GF-D8 (cell line): ENCODE results near the gene TFDP1.

Source experiments
- DNase-seq: peaks from one replicate; lab custom pipeline; 2025; lab: John Stamatoyannopoulos, UW

TFDP1 gene

GRCh38 chr13:113598081-113598410, 13.5 kb downstream of the TFDP1 start:
- no peak for DNase-seq

GRCh38 chr13:113598481-113598880, 13.9 kb downstream of the TFDP1 start:
- DNase-seq = no peak

- DNase-seq = no peak
Measured at GRCh38 chr13:113599391-113599790, 14.8 kb downstream of the TFDP1 start.

DNA sequence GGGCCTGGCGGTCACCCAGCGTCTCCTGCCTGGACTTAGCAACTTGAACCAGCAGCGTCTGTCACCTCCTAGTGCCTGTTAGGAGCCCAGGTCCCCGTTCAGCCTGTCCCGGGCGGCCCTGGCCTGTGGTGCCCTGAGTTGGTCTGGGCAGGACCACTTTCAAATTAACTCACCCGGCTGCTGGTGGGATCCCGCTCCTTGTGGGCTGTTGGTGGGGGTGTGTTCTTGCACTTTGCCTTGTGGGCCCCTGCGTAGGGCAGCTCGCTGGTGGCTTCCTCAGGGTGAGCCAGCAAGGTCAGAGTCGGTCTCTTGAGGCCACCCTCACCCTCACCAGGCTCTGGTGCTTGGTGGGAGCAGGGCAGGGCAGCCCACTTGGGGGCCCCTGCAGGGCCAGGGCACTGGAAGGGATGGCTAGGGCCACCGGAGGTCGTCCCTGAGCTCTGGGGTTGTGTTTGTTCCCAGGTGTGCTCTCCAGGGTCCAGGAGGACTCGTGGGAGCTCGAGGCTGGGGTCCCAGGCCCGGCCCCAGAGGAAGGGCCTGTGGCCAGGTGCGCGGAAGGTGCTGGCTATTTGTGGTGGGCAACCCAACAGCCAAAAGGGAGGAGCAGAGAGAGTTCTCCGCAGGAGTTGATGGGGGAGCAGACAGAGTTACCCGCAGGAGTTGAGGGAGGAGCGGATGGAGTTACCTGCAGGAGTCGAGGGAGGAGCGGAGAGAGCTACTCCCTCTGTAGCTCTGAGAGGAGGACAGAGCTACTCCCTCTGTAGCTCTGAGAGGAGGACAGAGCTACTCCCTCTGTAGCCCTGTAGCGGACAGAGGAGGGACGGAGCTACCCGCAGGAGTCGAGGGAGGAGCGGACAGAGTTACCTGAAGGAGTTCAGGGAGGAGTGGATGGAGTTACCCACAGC, 16.9 kb downstream of the TFDP1 start:
- DNase-seq = no peak

GRCh38 chr13:113602291-113602988, 17.9 kb downstream of the TFDP1 start:
- no peak for DNase-seq

DNA sequence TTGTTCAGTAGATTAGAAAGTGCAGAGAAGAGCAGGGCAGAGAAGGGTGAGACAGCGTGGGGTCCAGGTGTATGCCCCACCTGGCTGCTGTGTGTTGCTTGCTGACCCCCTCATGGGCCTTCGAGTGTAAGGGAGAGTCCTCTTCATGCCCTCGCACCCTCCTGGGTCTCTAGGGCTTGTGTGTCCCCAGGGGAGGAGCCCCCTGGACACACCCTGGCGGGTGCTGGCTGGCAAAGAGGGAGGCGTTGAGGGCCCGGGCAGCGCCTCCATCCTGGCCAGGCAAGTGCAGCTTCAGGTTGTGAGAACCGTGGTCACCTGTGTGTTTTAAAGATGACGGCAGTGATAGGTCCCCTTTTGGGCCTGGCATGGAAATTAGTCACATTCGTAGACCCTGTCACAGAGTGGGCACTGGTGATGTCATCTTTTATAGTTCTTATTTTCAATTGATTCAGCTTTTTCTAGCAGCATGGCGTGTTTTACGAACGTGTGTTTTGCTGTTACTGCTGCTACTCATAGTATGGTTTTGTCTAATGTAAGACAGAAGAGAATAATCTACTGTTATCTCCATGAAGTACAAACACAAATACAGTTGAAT, 18.7 kb downstream of the TFDP1 start:
- no peak for DNase-seq

- DNase-seq = no peak
Measured at GRCh38 chr13:113604186-113604585, 19.6 kb downstream of the TFDP1 start.

- DNase-seq = no peak
Measured at GRCh38 chr13:113605461-113605860, 20.9 kb downstream of the TFDP1 start.

GRCh38 chr13:113605866-113606438, 21.4 kb downstream of the TFDP1 start:
- DNase-seq = no peak

GRCh38 chr13:113607056-113607888, 22.7 kb downstream of the TFDP1 start:
- peak; percentile 98 for DNase-seq

DNA sequence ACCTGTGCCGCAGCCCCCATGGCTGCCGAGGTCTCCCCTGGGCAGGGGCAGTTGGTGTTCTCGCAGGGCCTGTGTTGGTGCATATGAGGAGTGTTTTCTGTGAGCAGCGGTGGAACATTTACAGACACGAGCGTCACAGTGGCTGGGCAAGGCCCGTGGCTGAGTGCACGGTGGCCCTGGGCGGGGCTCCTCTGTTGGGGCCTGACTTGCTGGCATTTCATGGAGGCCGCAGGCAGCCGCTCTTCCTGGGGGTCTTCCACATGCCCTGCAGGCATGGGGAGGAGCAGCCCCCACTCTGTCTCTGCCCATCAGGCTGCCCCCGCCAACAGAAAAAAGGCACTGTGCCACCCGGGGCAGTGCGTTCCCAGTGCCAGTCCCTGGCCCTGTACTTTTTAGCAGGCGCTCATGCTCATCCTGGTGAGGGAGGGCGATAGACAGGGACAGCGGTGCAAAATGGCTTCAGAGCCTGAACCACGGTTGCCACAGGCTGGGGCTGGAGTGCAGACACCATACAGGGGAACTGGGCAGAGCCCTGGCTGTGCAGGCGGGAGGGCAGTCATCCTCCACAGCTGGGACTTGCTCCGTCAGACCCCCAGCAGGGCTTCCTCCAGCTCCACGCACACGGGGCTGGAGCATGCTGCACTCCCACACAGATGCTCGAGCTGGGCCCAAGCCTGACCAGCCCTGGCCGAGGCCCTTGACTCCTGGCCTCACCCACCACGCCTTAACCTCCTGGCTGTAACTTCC, 23.5 kb downstream of the TFDP1 start:
- DNase-seq = no peak

GRCh38 chr13:113608967-113609533, 24.5 kb downstream of the TFDP1 start:
- DNase-seq = no peak

DNA sequence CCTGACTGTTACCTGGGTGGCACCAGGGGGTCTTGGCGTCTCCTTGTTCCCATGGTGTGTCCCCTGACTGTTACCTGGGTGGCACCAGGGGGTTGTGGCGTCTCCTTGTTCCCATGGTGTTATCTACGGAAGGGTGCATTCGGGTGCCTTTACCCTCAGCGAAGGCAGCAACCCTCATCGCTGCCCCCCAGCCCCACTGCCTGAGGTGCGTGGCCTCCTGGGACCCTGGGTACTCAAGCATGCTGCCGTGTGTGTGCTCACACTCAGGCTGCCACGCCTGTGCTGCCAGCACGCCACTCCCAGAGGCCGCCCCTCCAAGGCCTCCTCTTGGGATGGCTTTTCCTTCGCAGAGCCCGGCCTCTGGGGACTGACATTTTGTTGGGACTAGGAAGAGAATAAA, 25.1 kb downstream of the TFDP1 start:
- DNase-seq = no peak

DNA sequence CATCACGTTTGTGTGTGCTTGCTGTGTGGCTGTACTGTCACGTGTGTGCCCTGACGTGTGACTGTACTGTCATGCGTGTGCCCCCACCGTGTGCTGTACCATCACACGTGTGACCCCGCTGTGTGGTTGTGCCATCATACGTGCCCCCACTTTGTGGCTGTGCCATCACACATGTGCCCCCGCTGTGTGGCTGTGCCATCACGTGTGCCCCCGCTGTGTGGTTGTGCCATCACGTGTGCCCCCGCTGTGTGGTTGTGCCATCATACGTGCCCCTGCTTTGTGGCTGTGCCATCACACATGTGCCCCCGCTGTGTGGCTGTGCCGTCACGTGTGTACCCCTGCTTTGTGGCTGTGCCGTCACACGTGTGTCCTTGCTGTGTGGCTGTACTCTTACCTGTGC, 25.7 kb downstream of the TFDP1 start:
- no peak for DNase-seq

GRCh38 chr13:113611996-113612395, 27.4 kb downstream of the TFDP1 start:
- DNase-seq = no peak

DNA sequence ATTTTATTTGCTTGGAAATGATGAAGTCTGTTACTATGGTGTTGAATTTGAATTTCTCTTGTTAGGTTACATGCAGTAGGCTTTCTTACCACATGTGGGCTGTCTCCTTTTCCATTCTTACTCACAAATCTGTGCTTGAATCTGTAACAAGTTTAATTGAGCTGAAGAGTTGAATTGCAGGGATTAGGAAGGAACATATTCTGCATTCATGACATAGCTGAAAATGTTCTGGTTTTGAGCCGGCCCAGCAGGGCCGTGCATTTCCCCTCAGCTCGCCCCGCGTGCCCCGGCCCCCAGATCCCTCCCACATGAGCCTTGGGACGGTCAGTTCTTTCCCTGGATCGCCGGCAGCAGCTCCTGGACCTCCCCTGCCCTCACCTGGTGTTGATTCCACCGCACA, 28.1 kb downstream of the TFDP1 start:
- no peak for DNase-seq

GRCh38 chr13:113613789-113614379, 29.3 kb downstream of the TFDP1 start:
- DNase-seq = no peak

- DNase-seq = peak; percentile 98
Measured at GRCh38 chr13:113616281-113616906, 31.8 kb downstream of the TFDP1 start.

GRCh38 chr13:113616991-113617749, 32.6 kb downstream of the TFDP1 start:
- peak; percentile 74 for DNase-seq
